ENCODE data around the gene SZT2. TPM values are rescaled to one million over a fixed set of nuclear protein-coding genes. Genes with fewer than 3 reads are reported as not detected.

SZT2 gene
- total RNA-seq, 1 donor from 2014 or later: 33.6 TPM

DNA sequence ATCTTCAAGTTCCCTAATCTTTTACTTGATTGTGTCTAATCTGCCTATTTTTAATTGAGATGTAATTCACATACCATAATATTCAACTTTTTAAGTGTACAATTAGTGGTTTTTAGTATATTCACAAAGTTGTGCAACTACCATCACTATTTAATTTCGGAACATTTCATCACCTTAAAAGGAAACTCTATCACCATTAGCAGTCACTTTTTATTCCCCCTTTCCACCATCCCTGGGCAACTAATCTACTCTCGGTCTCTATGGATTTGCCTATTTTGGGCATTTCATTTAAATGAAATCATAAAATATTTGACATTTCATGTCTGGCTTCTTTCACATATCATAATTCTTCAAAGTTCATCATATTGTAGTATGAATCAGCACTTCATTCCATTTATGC, 94.7 kb downstream of the SZT2 start:
- DNase-seq (ENCODE audit: low spot score): no peak

DNA sequence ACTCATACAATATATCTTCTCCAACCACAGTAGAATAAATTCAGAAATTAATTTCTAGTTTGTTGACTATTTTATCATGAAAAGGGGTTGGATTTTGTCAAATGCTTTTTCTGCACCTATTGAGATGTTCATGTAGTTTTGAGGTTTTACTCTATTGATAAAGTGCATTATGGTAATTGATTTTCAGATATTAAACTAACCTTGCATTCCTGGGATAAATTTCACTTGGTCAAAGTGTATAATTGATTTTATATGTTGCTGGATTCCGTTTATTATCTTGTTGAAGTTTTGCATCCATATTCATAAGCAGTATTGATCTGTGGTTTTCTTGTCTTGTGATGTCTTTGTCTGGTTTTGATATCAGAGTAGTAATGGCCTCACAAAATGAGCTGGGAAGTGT, 98.5 kb downstream of the SZT2 start:
- Mint-ChIP-seq H3K27ac (ENCODE audit: unreplicated experiment) (no peak overlapping the region), H3K27me3 (ENCODE audit: low read depth) (no peaks in the 10 kb centered on the region), H3K36me3 (ENCODE audit: low read depth) (peaks cover 11% of the 10 kb centered on the region), H3K4me3 (ENCODE audit: unreplicated experiment) (no peak overlapping the region), H3K4me1 (ENCODE audit: low read depth) (no peaks in the 10 kb centered on the region), H3K9me3 (ENCODE audit: low read depth) (peaks cover 39% of the 10 kb centered on the region)
- no peak for DNase-seq (ENCODE audit: low spot score)
- TF ChIP-seq, protein P1, sequence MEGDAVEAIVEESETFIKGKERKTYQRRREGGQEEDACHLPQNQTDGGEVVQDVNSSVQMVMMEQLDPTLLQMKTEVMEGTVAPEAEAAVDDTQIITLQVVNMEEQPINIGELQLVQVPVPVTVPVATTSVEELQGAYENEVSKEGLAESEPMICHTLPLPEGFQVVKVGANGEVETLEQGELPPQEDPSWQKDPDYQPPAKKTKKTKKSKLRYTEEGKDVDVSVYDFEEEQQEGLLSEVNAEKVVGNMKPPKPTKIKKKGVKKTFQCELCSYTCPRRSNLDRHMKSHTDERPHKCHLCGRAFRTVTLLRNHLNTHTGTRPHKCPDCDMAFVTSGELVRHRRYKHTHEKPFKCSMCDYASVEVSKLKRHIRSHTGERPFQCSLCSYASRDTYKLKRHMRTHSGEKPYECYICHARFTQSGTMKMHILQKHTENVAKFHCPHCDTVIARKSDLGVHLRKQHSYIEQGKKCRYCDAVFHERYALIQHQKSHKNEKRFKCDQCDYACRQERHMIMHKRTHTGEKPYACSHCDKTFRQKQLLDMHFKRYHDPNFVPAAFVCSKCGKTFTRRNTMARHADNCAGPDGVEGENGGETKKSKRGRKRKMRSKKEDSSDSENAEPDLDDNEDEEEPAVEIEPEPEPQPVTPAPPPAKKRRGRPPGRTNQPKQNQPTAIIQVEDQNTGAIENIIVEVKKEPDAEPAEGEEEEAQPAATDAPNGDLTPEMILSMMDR (IDR thresholded peaks at IDR 0.05): no peak

More for the DNA sequence above, 94.7 kb downstream of the SZT2 start:
- TF ChIP-seq, protein P1 (IDR thresholded peaks at IDR 0.05): no peak
- no peaks in the 10 kb centered on the region for H3K4me1 Mint-ChIP-seq (ENCODE audit: low read depth)
- H3K36me3 Mint-ChIP-seq (ENCODE audit: low read depth): peaks cover 6% of the 10 kb centered on the region
- no peaks in the 10 kb centered on the region for H3K27me3 Mint-ChIP-seq (ENCODE audit: low read depth)
- H3K27ac Mint-ChIP-seq (ENCODE audit: unreplicated experiment): no peak overlapping the region
- H3K9me3 Mint-ChIP-seq (ENCODE audit: low read depth): peaks cover 21% of the 10 kb centered on the region
- no peak overlapping the region for H3K4me3 Mint-ChIP-seq (ENCODE audit: unreplicated experiment)

DNA sequence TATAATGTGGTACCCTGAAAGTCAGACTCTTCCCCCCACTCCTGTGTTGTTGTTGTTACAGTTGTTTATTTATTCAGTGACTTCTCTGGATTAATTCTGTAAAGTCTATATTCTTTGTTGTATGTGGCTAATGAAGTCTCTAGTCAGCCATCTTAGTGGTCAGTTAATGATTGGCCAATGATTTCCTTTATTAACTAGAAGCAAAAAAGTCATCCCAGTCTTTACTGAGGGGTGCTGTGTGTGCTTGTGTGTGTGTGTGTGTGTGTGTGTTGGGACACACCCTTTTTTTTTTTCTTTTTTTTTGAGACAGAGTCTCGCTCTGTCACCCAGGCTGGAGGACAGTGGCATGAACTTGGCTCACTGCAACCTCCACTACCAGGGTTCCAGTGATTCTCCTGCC, 101.4 kb downstream of the SZT2 start:
- Mint-ChIP-seq H3K27me3 (ENCODE audit: low read depth) (no peaks in the 10 kb centered on the region), H3K4me1 (ENCODE audit: low read depth) (peaks cover 9% of the 10 kb centered on the region), H3K4me3 (ENCODE audit: unreplicated experiment) (no peak overlapping the region), H3K36me3 (ENCODE audit: low read depth) (peaks cover 11% of the 10 kb centered on the region), H3K9me3 (ENCODE audit: low read depth) (peaks cover 34% of the 10 kb centered on the region), H3K27ac (ENCODE audit: unreplicated experiment) (no peak overlapping the region)
- DNase-seq (ENCODE audit: low spot score): no peak
- TF ChIP-seq, protein P1 (IDR thresholded peaks at IDR 0.05): no peak

DNA sequence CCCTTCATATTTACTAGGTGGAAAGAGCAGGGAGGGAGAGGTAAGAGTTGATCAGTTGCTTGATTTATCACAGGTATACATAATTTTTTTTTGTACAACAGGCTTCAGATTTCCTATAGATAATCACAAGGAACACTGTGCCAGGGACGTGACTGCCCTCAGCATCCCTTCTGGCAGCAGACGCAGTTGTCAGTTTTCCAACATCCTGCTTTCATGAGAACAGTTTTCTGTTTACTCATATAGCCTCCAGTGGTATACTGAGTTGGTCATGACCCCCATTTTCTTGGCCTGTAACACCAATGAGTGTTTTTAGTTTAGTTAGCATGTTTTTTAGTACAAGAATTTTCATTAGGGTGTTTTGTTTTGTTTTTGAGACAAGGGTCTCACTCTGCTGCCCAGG, 103.1 kb downstream of the SZT2 start:
- Mint-ChIP-seq H3K4me1 (ENCODE audit: low read depth) (peaks cover 9% of the 10 kb centered on the region), H3K27ac (ENCODE audit: unreplicated experiment) (no peak overlapping the region), H3K9me3 (ENCODE audit: low read depth) (peaks cover 29% of the 10 kb centered on the region), H3K36me3 (ENCODE audit: low read depth) (peaks cover 9% of the 10 kb centered on the region), H3K27me3 (ENCODE audit: low read depth) (no peaks in the 10 kb centered on the region), H3K4me3 (ENCODE audit: unreplicated experiment) (no peak overlapping the region)
- DNase-seq (ENCODE audit: low spot score): no peak
- TF ChIP-seq, protein P1 (IDR thresholded peaks at IDR 0.05): no peak

DNA sequence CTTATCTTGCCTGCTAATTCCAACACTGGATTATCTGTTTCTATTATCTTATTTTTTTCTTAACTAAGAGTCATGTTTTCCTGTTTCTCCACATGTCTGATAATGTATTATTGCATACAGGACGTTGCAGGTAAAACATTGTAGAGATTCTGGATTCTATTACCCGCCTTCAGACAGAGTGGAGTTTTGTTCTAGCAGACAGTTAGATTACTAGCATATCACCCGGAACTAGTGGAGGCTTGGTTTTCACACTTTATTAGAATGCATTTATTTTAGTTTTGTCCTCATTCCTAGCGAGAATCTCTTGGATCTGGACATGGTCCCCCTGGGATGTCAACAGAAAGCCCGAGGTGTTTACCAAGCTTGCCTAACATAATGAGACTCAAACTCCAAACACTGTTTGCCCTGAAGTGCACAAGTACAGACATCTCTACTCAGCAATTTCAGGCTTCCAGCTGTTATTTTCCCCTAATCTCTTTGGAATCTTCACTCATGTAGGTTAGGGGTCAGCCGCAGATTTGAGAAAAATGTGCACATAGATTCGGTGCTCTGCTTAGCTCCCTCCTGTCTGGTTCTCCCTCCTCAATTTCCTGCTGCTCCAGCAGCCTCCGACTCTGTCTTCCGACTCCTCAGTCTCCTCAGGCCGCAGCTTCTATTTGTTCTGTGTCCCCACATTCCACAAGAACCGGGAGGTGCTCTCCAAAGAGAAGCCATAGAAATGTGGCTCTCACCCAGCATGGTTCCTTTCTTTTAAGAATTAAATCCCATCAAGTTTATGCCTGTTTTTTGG, 104.2 kb downstream of the SZT2 start:
- Mint-ChIP-seq H3K9me3 (ENCODE audit: low read depth) (peaks cover 22% of the 10 kb centered on the region), H3K4me3 (ENCODE audit: unreplicated experiment) (no peak overlapping the region), H3K27ac (ENCODE audit: unreplicated experiment) (no peak overlapping the region), H3K4me1 (ENCODE audit: low read depth) (peaks cover 9% of the 10 kb centered on the region), H3K27me3 (ENCODE audit: low read depth) (no peaks in the 10 kb centered on the region), H3K36me3 (ENCODE audit: low read depth) (peaks cover 5% of the 10 kb centered on the region)
- TF ChIP-seq, protein P1 (IDR thresholded peaks at IDR 0.05): no peak
- DNase-seq (ENCODE audit: low spot score): no peak

Measured in chondrocyte (in vitro differentiated cells).